ENCODE results near the gene TMLHE.
"Not testable (repeated sequence)": the region's sequence is repeated elsewhere in the genome, so short reads cannot be mapped to it uniquely, and the experiment has no call there.

The TMLHE gene

GRCh38 chrX:155505296-155505695, 107.5 kb downstream of the TMLHE start:
- in situ Hi-C loops (cut with MboI; ENCODE audit: low pct_unique_long_range_greater_than_20kb, low sequenced_read_pairs, unreplicated experiment): no loop called here
- no peak for TF ChIP-seq CTCF (IDR thresholded peaks at IDR 0.05; ENCODE audit: extremely low read depth, insufficient read depth, missing control alignments)
- no peak for DNase-seq (ENCODE audit: low spot score)

- in situ Hi-C loops (cut with MboI; ENCODE audit: low pct_unique_long_range_greater_than_20kb, low sequenced_read_pairs, unreplicated experiment); DNase-seq (ENCODE audit: low spot score): not testable (repeated sequence)
Measured at GRCh38 chrX:155495134-155495533, 117.6 kb downstream of the TMLHE start.

DNA sequence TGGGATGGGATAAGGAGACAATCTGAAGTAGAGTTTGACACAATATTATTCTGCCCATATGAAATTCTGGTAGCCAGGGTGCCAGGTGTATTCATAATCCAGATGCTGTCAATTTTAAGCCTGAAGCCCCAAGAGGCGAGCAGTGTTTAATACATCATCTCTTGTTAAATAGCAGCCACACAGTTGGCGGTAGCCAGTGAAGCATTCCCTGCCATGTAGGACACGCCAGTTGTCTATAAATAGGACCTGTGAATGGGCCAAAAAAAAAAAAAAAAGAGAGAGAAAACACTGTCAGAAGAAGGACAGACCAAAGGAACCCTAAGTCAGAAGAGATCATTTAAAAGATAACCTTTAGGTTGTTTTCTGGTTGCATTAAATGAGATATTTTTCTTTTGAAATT, 121.3 kb downstream of the TMLHE start:
- DNase-seq (ENCODE audit: low spot score); in situ Hi-C loops (cut with MboI; ENCODE audit: low pct_unique_long_range_greater_than_20kb, low sequenced_read_pairs, unreplicated experiment): not testable (repeated sequence)

DNA sequence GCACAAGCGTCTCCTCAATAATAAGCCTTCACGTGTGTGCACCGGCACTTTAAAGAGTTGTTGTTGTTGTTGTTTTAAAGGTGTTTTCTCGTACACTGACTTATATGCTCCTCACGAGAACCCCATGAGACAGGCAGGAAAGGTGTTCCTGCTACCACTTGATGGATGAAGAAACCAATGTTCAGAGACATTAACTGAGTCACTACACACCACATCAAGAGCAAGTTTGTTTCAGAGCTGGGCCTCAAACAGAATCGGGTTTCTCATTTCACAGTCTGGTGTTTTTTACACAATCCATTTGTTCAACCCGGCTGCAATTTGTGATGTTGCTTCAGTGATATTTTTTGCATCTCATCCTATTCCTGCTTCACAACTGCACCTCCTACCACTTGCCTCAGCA, 135.6 kb downstream of the TMLHE start:
- DNase-seq (ENCODE audit: low spot score); in situ Hi-C loops (cut with MboI; ENCODE audit: low pct_unique_long_range_greater_than_20kb, low sequenced_read_pairs, unreplicated experiment): not testable (repeated sequence)

GRCh38 chrX:155466269-155466938, 146.3 kb downstream of the TMLHE start:
- DNase-seq (ENCODE audit: low spot score); in situ Hi-C loops (cut with MboI; ENCODE audit: low pct_unique_long_range_greater_than_20kb, low sequenced_read_pairs, unreplicated experiment): not testable (repeated sequence)

GRCh38 chrX:155460501-155460900, 152.3 kb downstream of the TMLHE start:
- DNase-seq (ENCODE audit: low spot score): not testable (repeated sequence)

DNA sequence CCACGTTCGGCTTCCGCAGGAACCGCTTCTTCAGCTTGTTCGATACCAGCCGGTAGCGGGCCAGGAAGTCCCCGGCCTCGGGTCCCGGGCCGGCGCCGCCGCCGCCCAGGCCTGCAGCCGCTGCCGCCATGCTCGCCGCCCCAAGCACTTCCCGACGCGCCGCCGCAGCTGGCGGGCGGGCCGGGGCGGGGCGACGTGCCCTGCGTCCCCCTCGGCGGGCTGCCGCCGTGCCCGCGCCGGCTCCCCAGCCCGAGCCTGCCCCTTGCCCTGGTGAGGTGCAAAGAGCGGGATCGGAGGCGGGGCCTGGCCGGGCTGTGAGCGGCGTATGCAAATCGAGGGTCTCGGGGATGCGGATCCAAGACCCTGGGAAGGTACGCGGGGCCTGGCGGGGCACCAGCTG, 154.3 kb downstream of the TMLHE start, which contains the start of gene F8A3:
Gene F8A3, minus strand, starts transcription at position 150 of the 400 bp plus-strand sequence. Its CDS starts 20 bp downstream, at position 130.
- in situ Hi-C loops (cut with MboI; ENCODE audit: low pct_unique_long_range_greater_than_20kb, low sequenced_read_pairs, unreplicated experiment); DNase-seq (ENCODE audit: low spot score): not testable (repeated sequence)

More at GRCh38 chrX:155460501-155460900, 152.3 kb downstream of the TMLHE start:
- in situ Hi-C loops (cut with MboI; ENCODE audit: low pct_unique_long_range_greater_than_20kb, low sequenced_read_pairs, unreplicated experiment): not testable (repeated sequence)

GRCh38 chrX:155457761-155458447, 154.8 kb downstream of the TMLHE start:
- in situ Hi-C loops (cut with MboI; ENCODE audit: low pct_unique_long_range_greater_than_20kb, low sequenced_read_pairs, unreplicated experiment); DNase-seq (ENCODE audit: low spot score): not testable (repeated sequence)

GRCh38 chrX:155441097-155441496, 171.7 kb downstream of the TMLHE start:
- DNase-seq (ENCODE audit: low spot score): no peak
- TF ChIP-seq CTCF (IDR thresholded peaks at IDR 0.05; ENCODE audit: extremely low read depth, insufficient read depth, missing control alignments): no peak
- in situ Hi-C loops (cut with MboI; ENCODE audit: low pct_unique_long_range_greater_than_20kb, low sequenced_read_pairs, unreplicated experiment): no loop called here

All from GM13977 (cell line).